HT1080 (cell line): ENCODE data around the gene SERPINB1. TPM values are rescaled to one million over a fixed set of nuclear protein-coding genes. Genes with fewer than 3 reads are reported as not detected.

ENCODE experiments used
- DNase-seq: peaks from one replicate; pipeline ENCODE4 v3.0.0-alpha.2; 2015; ENCODE audit warnings: low read depth
- total RNA-seq: library from RNA; depleted of rRNA; stranded (reverse); fragments of >200 nt; shearing (Covaris generic); gene quantifications from 2 replicates; pipeline ENCODE4 v1.2.3, GENCODE V29; 2014

SERPINB1 gene
- total RNA-seq, 1 experiment from 2014 or later: 1.4 TPM

DNA sequence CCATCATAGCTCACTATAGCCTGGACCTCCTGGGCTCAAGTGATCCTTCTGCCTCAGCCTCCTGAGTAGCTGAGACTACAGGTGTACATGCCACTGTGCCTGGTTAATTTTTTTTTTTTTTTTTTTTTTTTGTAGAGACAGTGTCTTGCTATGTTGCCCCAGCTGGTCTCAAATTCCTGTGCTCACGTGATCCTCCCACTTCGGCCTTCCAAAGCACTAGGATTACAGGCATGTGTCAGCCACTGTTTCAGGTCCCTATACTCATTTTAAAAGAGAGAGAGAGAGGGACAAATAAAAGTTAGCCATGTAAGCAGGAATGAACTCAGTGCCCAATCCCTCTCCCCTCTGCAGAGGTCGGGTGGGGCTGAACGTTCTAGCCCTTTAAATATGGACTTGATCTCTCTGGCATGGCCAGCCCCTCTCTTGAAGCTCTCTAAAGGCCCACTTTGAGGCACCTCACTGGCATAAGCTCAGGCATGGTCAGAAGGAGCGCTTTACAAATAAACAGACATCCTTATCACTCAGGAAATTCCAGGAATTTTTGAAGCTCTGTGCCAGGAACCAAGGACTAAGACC lies 9.0 kb upstream of the SERPINB1 start:
- peak; percentile 34 for DNase-seq

DNA sequence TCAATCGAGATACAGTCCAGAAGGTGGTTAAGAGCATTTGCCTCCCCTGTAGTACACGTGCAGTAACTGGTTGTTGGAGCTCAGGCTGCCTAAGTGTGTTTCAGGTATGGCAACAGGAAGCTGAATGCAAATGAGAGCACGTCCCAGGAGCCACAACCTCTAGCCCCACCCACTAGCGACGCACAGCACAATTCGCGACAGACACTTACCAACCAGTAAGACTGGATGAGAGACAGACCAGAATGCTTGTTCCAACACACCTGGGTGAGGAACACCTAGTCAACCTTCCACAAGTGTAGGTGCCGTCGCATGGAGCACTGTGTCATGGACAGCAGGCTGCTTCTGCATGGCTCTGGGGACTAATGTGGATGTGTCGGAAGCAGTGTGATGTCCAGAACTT lies 7.2 kb upstream of the SERPINB1 start:
- no peak for DNase-seq

DNA sequence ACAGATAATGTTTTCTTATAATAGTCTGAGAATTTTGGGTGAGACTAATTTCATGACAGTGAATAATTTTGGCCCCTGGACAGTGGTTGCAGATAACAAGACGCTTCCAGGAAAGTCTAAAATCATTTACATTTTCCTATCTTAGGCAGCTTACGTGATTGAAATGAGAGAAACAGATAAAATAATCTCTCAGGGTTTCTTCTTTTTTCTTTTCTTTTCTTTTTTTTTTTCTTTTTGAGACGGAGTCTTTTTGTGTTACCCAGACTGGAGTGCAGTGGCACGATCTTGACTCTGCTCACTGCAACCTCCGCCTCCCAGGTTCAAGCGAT lies 4.2 kb upstream of the SERPINB1 start:
- DNase-seq: no peak

DNA sequence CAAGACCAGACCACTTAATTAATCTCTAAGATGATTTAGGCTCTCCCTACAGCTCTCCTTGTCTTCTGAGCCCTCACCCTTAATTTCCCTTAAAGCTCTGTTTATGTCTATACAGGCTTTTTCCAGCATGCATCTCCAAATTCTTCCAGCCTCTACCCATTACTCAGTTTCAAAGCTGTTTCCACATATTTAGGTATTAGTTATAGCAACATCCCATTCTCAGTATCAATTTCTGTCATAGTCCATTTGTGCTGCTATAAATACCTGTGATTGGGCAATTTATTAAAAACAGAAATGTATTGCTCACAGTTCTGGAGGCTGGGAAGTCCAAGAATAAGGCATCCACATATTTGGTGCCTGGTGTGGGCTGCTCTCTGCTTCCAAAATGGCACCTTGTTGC lies 2.3 kb upstream of the SERPINB1 start:
- DNase-seq: no peak

DNA sequence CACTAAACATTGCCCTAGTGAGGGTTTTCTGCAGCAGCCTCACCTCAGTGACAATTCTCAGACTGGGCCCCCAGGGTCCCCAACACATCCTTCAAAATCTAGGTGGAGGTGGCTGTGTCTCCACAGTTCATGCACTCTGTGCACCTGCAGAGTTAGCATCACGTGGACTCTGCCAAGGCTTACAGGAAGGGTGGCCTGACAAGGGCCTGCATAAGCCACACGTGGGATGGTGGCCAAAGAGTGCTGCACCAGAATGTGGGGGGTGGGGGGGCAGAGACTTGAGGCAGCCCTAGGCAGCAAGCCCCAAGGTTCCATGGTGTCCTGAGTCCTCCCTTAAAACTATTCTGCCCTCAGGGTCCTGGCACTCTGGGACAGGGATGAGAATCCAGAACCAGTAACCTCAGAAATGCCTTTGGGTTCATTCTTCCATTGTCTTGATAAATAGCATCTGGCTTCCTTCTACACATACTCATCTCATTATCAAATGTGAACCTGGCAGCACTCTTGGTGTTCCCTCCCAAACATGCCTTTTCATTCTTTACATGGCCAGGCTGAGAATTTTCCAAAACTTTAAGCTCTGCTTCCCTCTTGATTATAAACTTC lies 1.6 kb upstream of the SERPINB1 start:
- no peak for DNase-seq

DNA sequence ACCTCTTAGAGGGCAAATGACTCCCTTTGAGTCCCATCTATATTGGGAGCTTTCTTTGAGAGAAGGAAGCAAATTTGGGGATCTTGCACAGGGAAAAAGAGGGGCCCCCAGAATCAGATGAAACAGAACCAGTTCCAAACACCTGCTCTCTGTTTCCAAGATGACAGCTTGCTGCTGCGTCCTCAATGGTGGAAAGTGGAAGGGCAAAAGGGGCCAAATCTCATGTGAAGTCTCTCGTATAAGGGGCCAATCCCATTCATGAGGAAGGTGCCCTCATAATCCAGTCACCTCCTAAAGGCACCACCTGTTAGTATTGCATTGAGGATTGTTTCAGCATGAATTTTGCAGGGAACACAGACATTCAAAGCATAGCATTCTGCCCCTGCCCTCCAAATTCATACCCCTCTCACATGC lies 483 bp upstream of the SERPINB1 start:
- DNase-seq: no peak

- DNase-seq: no peak
Observed at GRCh38 chr6:2840749-2841061, 958 bp downstream of the SERPINB1 start.

DNA sequence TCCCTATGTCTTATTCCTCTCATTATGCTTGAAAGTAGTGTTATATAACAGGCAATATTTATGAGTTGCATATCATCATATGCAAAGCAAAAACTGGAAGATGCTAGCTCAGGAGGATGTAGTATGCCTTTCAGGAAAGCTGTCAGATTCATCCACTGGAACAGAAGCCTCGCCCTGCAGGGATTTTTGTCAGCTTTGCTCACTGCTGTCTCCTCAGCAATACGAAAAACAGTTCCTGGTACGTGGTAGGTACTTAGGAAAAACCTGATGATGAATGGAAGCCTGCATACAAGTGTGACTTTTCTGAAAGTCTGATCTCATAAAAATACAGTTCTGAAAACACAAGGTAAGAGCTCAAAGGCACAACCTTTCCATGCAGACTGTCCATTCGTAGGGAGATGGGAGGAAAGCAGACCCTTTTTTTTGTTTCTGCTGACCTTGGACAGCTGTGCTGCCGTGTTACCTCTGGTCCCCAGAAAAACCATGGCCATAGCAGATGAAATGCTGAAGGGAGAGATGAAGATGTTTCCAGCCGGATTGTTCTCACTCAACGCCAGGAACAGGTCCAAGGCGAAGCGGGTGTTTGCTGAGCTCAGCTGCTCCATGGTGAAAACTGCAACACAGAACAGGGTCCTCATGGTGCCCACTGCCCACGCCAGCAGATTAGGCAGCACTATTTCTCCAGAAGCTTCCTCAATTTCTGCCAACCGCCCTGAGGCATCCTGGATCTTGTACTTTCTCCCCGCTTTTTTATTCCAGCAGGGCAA lies 1.5 kb downstream of the SERPINB1 start:
- no peak for DNase-seq

- peak; percentile 76 for DNase-seq
Observed at GRCh38 chr6:2839195-2839981, 2.3 kb downstream of the SERPINB1 start.

DNA sequence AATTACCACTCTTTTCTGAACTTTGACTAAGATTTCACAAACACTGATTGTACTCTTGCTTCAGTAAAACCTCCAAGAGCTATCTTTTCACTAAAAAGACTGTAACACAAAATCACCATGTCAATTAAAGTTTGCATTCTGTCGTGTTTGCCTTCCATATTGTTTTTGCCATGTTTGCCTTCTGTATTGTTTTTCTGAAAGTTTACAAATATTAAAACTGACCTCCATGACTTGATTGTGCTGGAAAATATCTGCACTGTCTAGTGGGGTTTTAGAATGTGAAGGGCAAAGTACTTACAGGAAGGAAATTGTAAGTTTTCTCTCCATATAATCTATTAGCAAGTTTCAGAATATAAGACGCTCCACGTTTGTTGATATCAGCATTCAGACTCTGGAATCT lies 3.4 kb downstream of the SERPINB1 start:
- no peak for DNase-seq

GRCh38 chr6:2834262-2834661 lies 7.4 kb downstream of the SERPINB1 start:
- DNase-seq: no peak

GRCh38 chr6:2831392-2831791 lies 10.3 kb downstream of the SERPINB1 start:
- no peak for DNase-seq

DNA sequence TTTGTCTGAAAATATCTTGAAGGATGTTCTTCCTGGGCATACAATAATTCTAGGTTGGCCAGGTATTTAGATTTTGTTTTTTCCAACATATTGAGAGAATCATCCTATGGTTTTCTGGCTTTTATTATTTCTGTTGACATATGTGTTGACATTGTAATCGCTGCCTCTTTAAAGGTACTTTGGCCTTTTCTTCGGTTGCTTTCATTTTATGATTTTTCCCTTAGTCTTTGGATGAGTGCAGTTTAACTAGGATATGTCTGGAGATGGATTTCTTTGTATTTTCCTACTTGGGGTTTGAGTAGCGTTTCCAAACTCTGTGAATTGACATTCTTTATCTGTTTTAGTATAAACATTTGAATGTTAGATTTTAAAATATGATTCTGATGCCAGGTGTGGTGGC lies 11.5 kb downstream of the SERPINB1 start:
- no peak for DNase-seq

DNA sequence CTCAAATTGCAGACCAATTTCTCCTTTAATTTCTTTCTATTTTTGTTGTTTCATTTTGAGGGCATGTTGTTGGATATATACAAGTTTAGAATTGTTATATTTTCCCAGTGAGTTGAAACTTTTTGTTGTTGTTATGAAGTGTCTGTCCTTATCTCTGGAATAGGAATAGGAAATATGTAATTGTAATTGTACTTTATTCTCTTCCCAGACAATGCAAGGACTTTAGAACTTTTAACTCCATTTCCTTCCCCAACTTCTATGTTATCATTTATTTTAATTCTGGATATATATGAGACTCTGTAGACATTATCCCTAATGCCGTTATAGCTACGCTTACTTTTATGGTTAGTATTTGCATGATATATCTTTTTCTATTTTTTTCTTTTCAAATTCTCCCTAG lies 12.4 kb downstream of the SERPINB1 start:
- no peak for DNase-seq

- no peak for DNase-seq
Observed at GRCh38 chr6:2828629-2829028, 13.0 kb downstream of the SERPINB1 start.

- no peak for DNase-seq
Observed at GRCh38 chr6:2827142-2827541, 14.5 kb downstream of the SERPINB1 start.

- DNase-seq: no peak
Observed at GRCh38 chr6:2826131-2826530, 15.5 kb downstream of the SERPINB1 start.

DNA sequence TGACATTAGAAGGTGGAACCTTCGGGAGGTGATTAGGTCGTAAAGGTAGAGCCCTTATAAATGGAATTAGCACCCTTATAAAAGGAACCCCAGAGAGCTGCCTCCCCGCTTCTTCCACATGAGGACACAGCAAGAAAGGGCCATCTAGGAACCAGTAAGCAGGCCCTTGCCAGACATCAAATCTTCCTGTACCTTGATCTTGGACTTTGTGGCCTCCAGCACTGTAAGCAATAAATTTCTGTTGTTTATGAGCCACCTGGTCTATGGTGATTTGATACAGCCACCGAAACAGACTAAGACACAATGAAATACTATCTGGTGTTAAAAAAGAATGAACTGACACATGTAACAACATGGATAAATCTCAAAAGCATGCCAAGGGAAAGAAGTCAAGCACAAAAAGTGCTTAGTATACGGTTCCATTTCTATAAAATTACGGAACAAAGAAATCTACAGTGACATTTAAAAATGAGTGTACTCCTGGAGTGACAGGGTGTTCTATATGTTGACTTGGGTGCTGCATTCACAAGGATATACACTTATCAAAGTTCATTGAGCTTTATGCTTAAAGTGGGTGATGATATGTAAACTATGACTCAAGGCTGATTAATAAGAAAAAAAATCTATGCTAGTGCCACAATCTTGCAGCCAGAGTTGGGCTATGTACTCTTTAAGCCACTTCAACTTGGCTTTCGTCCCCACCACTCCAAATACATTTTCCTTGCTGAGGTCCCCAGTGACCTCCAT lies 18.4 kb downstream of the SERPINB1 start:
- no peak for DNase-seq

DNA sequence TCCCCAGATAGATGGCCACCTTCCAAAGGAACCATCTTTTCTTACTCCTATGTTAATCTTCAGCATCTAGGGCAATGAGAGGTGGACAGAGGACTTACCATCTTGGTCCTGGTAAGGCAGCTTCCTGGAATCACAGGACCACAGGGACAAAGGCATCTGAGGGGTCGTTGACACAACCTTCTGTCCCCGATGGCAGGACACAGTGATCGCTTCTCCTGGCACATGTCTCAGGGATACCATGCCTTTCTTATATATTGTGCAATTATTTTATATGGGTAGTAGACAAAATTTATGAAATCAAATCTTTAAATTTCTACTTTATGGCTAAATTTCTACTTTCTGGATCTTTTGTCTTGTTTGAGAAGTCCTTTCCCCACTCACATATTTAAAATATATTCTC lies 20.1 kb downstream of the SERPINB1 start:
- no peak for DNase-seq

DNA sequence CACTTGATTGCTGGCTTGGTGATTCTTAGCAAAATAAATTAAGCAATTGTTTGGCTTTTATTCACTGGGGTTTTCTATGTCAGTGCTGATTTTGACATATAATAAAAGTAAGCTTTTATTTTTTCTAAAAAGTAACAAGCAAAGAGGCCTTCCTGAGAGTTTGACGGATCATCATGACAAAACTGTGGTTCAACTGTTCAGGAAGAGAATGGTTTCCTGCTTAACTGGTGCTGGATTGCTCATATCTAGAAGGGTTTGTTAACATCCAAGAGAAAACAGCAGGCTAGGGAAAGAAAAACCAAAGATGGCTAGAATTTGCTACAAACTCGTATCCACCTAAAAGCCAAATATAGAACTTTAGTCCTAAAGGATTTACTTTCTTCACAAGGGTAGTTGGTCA lies 21.2 kb downstream of the SERPINB1 start:
- no peak for DNase-seq

DNA sequence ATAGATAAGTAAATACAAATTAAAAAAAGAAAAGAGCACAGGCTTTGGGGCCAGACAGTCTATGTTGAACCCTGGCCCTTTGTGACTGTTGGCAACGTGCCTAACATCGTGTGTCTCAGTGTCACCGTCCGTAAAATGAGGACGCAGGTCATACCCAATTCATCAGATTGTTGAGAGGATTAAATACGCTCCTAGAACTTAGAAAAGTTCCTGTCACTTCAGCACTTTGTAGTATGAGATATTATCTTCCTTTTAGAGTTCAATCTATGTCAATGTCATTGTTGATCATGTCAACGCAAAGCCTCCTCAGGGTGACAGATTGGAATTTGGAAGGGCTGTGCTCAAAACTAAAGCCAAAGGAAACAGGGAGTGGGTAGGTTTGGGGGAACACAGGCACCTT lies 21.7 kb downstream of the SERPINB1 start:
- no peak for DNase-seq

DNA sequence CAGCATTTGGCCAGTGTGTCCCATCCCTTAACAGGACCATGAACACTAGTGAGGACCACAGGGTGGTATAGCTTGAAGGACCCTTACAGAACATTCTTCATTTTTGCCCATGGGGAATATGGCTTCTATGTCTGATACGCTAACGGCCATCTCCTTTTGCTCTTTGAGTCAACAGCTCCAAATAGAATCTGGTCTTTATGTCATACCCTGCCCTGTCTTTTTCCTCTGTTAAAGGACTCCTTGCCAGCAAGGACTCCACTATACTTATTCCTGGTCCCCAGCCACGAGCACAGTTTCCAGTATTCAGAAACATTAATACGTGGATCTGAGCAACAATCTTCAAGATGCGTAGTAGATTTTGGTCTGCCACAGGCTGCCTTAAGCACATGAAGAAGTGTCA lies 22.5 kb downstream of the SERPINB1 start:
- no peak for DNase-seq
